HepG2 (cell line): ENCODE measurements around the gene UCP2. TPM values are rescaled to one million over a fixed set of nuclear protein-coding genes. Genes with fewer than 3 reads are reported as not detected.

Experiments used
- BRD4 ChIP-seq: sonication (generic); formaldehyde crosslinking; IDR thresholded peaks from 2 replicates; pipeline ENCODE4 v1.4.0; 2020; ENCODE audit warnings: missing genetic modification reagents
- MIER2 ChIP-seq: IDR thresholded peaks from 2 replicates; pipeline ENCODE4 v1.6.1; 2016; ENCODE audit warnings: missing biosample characterization, missing genetic modification reagents
- PHF21A ChIP-seq: sonication (generic); formaldehyde crosslinking; IDR thresholded peaks from 2 replicates; pipeline ENCODE4 v1.5.0; 2020; ENCODE audit warnings: mild to moderate bottlenecking, missing genetic modification reagents
- PHF8 ChIP-seq: sonication (generic); formaldehyde crosslinking; IDR thresholded peaks from 2 replicates; pipeline ENCODE4 v1.5.0; 2020; ENCODE audit warnings: missing genetic modification reagents
- SMAD1 ChIP-seq: sonication (generic); formaldehyde crosslinking; IDR thresholded peaks from 2 replicates; pipeline ENCODE4 v1.4.0; 2020; ENCODE audit warnings: missing genetic modification reagents, low read depth, mild to moderate bottlenecking, borderline replicate concordance
- TARDBP ChIP-seq: sonication (generic); formaldehyde crosslinking; IDR thresholded peaks from 2 replicates; pipeline ENCODE4 v1.8.0; 2022; ENCODE audit warnings: mild to moderate bottlenecking, missing genetic modification reagents
- ZNF230 ChIP-seq: sonication (generic); formaldehyde crosslinking; IDR thresholded peaks from 2 replicates; pipeline ENCODE4 v1.4.0; 2020; ENCODE audit warnings: mild to moderate bottlenecking, missing genetic modification reagents
- ZNF263 ChIP-seq: sonication (generic); formaldehyde crosslinking; IDR thresholded peaks from 2 replicates; pipeline ENCODE4 v1.4.0; 2020; ENCODE audit warnings: missing genetic modification reagents
- ZNF616 ChIP-seq: sonication (generic); formaldehyde crosslinking; IDR thresholded peaks from 2 replicates; pipeline ENCODE4 v1.5.0; 2020; ENCODE audit warnings: low read depth, mild to moderate bottlenecking, missing genetic modification reagents
- polyA plus RNA-seq, 8 experiments: library from polyadenylated mRNA; depleted of rRNA in 3 of 8; stranded (reverse) in 7 of 8; unstranded in 1 of 8; fragments of >200 nt; fragmentation: Illumina TruSeq in 4 of 8; extraction: Trizol in 4 of 8; gene quantifications; 2 replicates each; pipeline versions ENCODE4 v1.2.1 to v1.2.3, GENCODE V29; 2011 to 2016; ENCODE audit warnings: low read depth in 4 of 8, missing spikeins in 1 of 8, mixed read lengths in 1 of 8; ENCODE audit not compliant: insufficient read depth in 1 of 8
- total RNA-seq, 5 experiments: library from RNA; depleted of rRNA; stranded (reverse); fragments of >200 nt; fragmentation: Illumina TruSeq; extraction: Trizol; gene quantifications; 2 replicates each; pipeline ENCODE4 v1.2.3, GENCODE V29; 2016; ENCODE audit warnings: low read depth in 1 of 5
- TF ChIP-seq, protein P1 (sequence below): sonication (generic); formaldehyde crosslinking; IDR thresholded peaks from 2 replicates; pipeline ENCODE4 v1.4.0; 2020; ENCODE audit warnings: missing genetic modification reagents, borderline replicate concordance
- TF ChIP-seq, protein P2 (sequence below): sonication (generic); formaldehyde crosslinking; IDR thresholded peaks from 2 replicates; pipeline ENCODE4 v1.4.0; 2020; ENCODE audit warnings: missing genetic modification reagents, borderline replicate concordance
- TF ChIP-seq, protein P3 (sequence below): sonication (generic); formaldehyde crosslinking; IDR thresholded peaks from 2 replicates; pipeline ENCODE4 v1.5.1; 2020; ENCODE audit warnings: mild to moderate bottlenecking, moderate library complexity, missing genetic modification reagents
- TF ChIP-seq, protein P4 (sequence below): IDR thresholded peaks from 2 replicates; pipeline ENCODE4 v1.6.1; 2016
- TF ChIP-seq, protein P5 (sequence below): IDR thresholded peaks from 2 replicates; pipeline ENCODE4 v1.6.1; 2016; ENCODE audit warnings: mild to moderate bottlenecking, missing biosample characterization, missing genetic modification reagents

UCP2 gene
- total and polyA plus RNA-seq, 2 of the 13 experiments (the other 11 are each of a cell fraction or from before 2014, with no cell fraction given) = 2.7 to 3.2 TPM

DNA sequence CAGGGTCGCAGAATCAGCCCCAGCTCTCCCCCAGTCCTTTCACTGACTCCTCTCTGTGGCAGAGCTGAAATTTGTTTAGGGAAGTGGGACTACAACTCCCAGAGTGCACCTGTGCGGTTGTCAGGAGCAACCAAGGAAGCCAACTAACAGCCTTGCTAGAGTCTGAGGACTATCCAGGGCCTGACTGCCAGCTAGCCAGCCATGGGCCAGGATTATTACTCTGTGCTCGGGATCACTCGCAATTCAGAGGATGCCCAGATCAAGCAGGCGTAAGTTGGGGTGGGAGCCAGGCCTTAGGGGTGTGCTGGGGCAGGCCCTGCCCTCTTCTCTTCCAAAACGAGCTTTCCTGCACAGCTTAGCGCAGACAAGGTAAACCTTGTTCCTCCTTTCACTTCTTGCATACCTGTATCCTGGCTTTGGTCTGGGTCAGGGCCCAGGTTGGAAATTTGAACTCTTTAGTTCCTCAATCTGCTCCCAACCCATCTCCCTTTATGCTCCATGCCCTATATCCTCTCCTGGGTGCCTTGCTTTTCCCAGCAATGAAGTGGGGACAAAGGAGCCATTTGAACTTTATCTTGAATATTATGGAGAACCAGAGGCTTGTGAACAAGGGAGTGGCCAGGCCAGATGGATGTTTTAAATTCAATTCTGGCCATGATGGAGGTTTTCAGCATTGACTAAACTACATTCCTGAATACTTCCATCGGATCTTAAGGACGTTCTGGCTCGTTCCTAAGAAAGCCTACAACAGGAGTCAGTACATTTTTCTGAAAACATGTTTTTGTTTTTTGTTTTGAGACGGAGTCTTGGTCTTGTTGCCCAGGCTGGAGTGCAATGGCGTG, 31.6 kb downstream of the UCP2 start, which contains the start of gene DNAJB13 (continued):
- TF ChIP-seq, protein P1, sequence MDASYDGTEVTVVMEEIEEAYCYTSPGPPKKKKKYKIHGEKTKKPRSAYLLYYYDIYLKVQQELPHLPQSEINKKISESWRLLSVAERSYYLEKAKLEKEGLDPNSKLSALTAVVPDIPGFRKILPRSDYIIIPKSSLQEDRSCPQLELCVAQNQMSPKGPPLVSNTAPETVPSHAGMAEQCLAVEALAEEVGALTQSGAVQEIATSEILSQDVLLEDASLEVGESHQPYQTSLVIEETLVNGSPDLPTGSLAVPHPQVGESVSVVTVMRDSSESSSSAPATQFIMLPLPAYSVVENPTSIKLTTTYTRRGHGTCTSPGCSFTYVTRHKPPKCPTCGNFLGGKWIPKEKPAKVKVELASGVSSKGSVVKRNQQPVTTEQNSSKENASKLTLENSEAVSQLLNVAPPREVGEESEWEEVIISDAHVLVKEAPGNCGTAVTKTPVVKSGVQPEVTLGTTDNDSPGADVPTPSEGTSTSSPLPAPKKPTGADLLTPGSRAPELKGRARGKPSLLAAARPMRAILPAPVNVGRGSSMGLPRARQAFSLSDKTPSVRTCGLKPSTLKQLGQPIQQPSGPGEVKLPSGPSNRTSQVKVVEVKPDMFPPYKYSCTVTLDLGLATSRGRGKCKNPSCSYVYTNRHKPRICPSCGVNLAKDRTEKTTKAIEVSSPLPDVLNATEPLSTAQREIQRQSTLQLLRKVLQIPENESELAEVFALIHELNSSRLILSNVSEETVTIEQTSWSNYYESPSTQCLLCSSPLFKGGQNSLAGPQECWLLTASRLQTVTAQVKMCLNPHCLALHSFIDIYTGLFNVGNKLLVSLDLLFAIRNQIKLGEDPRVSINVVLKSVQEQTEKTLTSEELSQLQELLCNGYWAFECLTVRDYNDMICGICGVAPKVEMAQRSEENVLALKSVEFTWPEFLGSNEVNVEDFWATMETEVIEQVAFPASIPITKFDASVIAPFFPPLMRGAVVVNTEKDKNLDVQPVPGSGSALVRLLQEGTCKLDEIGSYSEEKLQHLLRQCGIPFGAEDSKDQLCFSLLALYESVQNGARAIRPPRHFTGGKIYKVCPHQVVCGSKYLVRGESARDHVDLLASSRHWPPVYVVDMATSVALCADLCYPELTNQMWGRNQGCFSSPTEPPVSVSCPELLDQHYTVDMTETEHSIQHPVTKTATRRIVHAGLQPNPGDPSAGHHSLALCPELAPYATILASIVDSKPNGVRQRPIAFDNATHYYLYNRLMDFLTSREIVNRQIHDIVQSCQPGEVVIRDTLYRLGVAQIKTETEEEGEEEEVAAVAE (CRISPR knock-in tag) = peak; percentile 87; the same call in 1 of the 2 replicates
- no peak for TF ChIP-seq ZNF616
- TF ChIP-seq, protein P2, sequence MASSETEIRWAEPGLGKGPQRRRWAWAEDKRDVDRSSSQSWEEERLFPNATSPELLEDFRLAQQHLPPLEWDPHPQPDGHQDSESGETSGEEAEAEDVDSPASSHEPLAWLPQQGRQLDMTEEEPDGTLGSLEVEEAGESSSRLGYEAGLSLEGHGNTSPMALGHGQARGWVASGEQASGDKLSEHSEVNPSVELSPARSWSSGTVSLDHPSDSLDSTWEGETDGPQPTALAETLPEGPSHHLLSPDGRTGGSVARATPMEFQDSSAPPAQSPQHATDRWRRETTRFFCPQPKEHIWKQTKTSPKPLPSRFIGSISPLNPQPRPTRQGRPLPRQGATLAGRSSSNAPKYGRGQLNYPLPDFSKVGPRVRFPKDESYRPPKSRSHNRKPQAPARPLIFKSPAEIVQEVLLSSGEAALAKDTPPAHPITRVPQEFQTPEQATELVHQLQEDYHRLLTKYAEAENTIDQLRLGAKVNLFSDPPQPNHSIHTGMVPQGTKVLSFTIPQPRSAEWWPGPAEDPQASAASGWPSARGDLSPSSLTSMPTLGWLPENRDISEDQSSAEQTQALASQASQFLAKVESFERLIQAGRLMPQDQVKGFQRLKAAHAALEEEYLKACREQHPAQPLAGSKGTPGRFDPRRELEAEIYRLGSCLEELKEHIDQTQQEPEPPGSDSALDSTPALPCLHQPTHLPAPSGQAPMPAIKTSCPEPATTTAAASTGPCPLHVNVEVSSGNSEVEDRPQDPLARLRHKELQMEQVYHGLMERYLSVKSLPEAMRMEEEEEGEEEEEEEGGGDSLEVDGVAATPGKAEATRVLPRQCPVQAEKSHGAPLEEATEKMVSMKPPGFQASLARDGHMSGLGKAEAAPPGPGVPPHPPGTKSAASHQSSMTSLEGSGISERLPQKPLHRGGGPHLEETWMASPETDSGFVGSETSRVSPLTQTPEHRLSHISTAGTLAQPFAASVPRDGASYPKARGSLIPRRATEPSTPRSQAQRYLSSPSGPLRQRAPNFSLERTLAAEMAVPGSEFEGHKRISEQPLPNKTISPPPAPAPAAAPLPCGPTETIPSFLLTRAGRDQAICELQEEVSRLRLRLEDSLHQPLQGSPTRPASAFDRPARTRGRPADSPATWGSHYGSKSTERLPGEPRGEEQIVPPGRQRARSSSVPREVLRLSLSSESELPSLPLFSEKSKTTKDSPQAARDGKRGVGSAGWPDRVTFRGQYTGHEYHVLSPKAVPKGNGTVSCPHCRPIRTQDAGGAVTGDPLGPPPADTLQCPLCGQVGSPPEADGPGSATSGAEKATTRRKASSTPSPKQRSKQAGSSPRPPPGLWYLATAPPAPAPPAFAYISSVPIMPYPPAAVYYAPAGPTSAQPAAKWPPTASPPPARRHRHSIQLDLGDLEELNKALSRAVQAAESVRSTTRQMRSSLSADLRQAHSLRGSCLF (CRISPR knock-in tag) = no peak
- TF ChIP-seq, protein P3, sequence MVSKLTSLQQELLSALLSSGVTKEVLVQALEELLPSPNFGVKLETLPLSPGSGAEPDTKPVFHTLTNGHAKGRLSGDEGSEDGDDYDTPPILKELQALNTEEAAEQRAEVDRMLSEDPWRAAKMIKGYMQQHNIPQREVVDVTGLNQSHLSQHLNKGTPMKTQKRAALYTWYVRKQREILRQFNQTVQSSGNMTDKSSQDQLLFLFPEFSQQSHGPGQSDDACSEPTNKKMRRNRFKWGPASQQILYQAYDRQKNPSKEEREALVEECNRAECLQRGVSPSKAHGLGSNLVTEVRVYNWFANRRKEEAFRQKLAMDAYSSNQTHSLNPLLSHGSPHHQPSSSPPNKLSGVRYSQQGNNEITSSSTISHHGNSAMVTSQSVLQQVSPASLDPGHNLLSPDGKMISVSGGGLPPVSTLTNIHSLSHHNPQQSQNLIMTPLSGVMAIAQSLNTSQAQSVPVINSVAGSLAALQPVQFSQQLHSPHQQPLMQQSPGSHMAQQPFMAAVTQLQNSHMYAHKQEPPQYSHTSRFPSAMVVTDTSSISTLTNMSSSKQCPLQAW (CRISPR knock-in tag) = peak; percentile 55
- TF ChIP-seq, protein P4, sequence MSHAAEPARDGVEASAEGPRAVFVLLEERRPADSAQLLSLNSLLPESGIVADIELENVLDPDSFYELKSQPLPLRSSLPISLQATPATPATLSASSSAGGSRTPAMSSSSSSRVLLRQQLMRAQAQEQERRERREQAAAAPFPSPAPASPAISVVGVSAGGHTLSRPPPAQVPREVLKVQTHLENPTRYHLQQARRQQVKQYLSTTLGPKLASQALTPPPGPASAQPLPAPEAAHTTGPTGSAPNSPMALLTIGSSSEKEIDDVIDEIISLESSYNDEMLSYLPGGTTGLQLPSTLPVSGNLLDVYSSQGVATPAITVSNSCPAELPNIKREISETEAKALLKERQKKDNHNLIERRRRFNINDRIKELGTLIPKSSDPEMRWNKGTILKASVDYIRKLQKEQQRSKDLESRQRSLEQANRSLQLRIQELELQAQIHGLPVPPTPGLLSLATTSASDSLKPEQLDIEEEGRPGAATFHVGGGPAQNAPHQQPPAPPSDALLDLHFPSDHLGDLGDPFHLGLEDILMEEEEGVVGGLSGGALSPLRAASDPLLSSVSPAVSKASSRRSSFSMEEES (CRISPR knock-in tag) = 0 out of 2 replicates have a peak, but pooled peaks have one; percentile 30
- TF ChIP-seq TARDBP (CRISPR knock-in tag) = peak; percentile 51; the same call in 1 of the 2 replicates
- TF ChIP-seq BRD4 (CRISPR knock-in tag) = no peak
- TF ChIP-seq ZNF230 = no peak
- TF ChIP-seq, protein P5, sequence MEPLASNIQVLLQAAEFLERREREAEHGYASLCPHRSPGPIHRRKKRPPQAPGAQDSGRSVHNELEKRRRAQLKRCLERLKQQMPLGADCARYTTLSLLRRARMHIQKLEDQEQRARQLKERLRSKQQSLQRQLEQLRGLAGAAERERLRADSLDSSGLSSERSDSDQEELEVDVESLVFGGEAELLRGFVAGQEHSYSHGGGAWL (CRISPR knock-in tag) = 0 out of 2 replicates have a peak, but pooled peaks have one; percentile 29
- TF ChIP-seq PHF21A = peak; percentile 31; the same call in 1 of the 2 replicates
- TF ChIP-seq SMAD1 (CRISPR knock-in tag) = peak; percentile 74; the same call in 1 of the 2 replicates
- peak; percentile 20; the same call in 1 of the 2 replicates for TF ChIP-seq PHF8 (CRISPR knock-in tag)
- 0 out of 2 replicates have a peak, but pooled peaks have one; percentile 11 for TF ChIP-seq MIER2
- 0 out of 2 replicates have a peak, but pooled peaks have one; percentile 34 for TF ChIP-seq ZNF263 (CRISPR knock-in tag)
